ENCODE results near the gene ATAD3C.

DNA sequence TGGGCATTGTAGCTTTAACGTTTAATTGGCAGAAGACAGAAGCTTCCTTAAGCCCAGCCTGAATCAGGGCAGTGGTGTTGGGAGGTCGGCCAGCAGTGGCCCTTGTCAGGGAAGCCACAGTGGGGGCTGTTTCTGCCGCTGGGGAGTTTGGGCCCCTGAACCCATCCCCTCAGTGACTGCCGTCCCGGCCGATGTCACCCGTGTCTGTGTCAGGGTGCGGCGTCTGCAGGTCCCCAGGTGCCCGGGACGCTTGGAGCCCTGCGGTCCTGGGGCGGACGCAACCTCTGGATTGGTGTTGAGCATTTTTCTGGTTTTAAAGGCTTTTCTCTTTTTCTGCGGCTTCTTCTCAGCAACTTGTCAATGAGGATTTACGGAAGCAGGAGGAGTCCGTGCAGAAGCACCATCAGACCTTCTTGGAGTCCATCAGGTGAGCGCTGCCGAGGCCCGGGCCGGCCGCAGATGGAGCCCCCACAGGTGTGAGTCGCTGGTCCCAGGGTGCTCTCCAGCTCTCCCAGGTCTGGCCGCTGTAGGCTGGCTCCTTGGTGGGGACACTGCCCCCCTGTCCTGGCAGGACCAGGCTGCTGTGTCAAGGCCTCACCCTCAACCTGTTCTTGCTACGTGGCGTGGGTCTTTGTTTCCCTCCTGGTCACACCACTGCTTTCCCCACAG is 2.3 kb downstream of the ATAD3C start:
- TF ChIP-seq EP300 (IDR thresholded peaks at IDR 0.05) (no peak), CTCF (IDR thresholded peaks at IDR 0.05) (no peak), POLR2A (IDR thresholded peaks at IDR 0.05) (no peak), POLR2AphosphoS5 (IDR thresholded peaks at IDR 0.05) (no peak)
